ENCODE data around the gene LIME1. TPM values are rescaled to one million over a fixed set of nuclear protein-coding genes. Genes with fewer than 3 reads are reported as not detected.

Gene LIME1
- total and polyA plus RNA-seq, 2 of the 4 experiments (the other 2 are of a cell fraction): 0.36 to 7.8 TPM

DNA sequence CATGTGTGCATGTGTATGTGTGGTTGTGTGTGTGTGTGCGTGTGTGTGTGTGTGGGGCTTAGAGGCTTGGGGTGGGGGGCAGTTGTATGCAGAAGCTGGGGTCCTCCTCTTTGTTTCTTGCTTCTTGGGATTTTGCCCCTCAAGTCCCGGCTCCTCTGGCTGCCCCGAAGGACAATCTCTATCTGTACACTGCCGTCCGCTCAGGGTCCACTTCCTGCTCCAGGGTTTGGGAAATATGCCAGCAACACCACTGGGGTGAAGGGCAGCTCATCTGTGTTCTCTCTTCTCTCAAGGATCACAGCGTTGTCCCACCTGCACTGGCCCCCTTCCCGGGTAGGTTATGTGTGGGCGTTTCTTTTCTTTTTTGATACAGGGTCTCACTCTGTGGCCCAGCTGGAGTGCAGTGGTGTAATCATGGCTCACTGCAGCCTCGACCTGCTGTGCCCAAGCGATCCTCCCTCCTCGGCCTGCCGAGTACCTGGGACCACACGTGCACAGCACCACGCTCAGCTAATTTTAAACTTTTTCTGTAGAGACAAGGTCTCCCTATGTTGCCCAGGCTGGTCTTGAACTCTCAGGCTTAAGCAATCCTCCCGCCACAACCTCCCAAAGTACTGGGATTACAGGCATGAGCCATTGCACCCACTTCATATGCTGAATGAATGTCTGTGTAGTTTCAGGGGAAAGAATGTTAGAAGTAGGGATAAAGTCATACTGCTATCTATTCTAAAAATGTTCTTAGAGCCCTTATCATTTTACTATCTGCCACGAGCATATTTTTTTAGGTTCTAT, 28.8 kb downstream of the LIME1 start:
- no peak overlapping the region for H3K4ac ChIP-seq (ENCODE audit: low read depth, low read length)
- no peak overlapping the region for H4K91ac ChIP-seq (ENCODE audit: insufficient read depth, low read depth, low read length)
- no peak overlapping the region for H4K8ac ChIP-seq (ENCODE audit: low read depth in 2 of 2, low read length in 2 of 2)
- no peak overlapping the region for H2AK9ac ChIP-seq (replicated peaks; ENCODE audit: low read depth, low read length, poor library complexity)
- no peak overlapping the region for H3K18ac ChIP-seq (ENCODE audit: low read depth, low read length)
- ATAC-seq (ENCODE audit: low read depth) (no peak), DNase-seq (no peak)
- no peak overlapping the region for H2BK20ac ChIP-seq (ENCODE audit: low read depth, low read length)
- H4K20me1 ChIP-seq (ENCODE audit: insufficient read depth, low read length): no peaks in the 10 kb centered on the region
- H3K27me3 ChIP-seq (ENCODE audit: control insufficient read depth, insufficient read depth, low read length): no peaks in the 10 kb centered on the region
- intact Hi-C loops (cut with micrococcal nuclease): no loop called here
- peaks cover 2 to 11% of the 10 kb centered on the region in 2 experiments; a peak in 1 of 4 replicates for H3K79me1 ChIP-seq (ENCODE audit: low read depth in 1 of 2, low read length in 2 of 2)
- BruUV-seq (replicated peaks): no TSS peak
- no peak overlapping the region for H2BK5ac ChIP-seq (ENCODE audit: low read depth, low read length, poor library complexity, severe bottlenecking)
- H3K4me3 ChIP-seq (ENCODE audit: insufficient read depth, low read depth, low read length): no peak overlapping the region
- H3K4me2 ChIP-seq (ENCODE audit: low read depth, low read length): no peak overlapping the region
- no peaks in the 10 kb centered on the region for H3K4me1 ChIP-seq (ENCODE audit: control insufficient read depth, insufficient read depth, low read length)
- H3K27ac ChIP-seq (ENCODE audit: insufficient read depth, low read length): no peak overlapping the region
- no peak overlapping the region for H2BK15ac ChIP-seq (ENCODE audit: low read depth, low read length)
- peaks cover 24% of the 10 kb centered on the region; the same call in 1 of the 2 replicates for H3K36me3 ChIP-seq (ENCODE audit: control insufficient read depth, insufficient read depth, low read length)
- dilution Hi-C loops (cut with HindIII; ENCODE audit: low sequenced_read_pairs, unreplicated experiment): no loop called here
- H3K23ac ChIP-seq (ENCODE audit: low read depth, low read length): no peak overlapping the region
- no peak overlapping the region for H3K14ac ChIP-seq (replicated peaks; ENCODE audit: low read depth, low read length)
- no peak overlapping the region for H4K5ac ChIP-seq (ENCODE audit: low read depth, low read length)
- H3K9me1 ChIP-seq (ENCODE audit: insufficient read depth, low read length): 0 out of 2 replicates have a peak, but pooled peaks cover 3% of the 10 kb centered on the region
- H3K56ac ChIP-seq (ENCODE audit: extremely low read depth, insufficient read depth, low read length): no peak overlapping the region
- no peak overlapping the region for H2AK5ac ChIP-seq (ENCODE audit: low read depth, low read length)
- no peak overlapping the region for H3K9ac ChIP-seq (ENCODE audit: low read depth, low read length)
- POLR2A ChIA-PET (ENCODE audit: unreplicated experiment): no interaction called here
- in situ Hi-C loops (cut with MboI; ENCODE audit: low sequenced_read_pairs): no loop called here
- H3K9me3 ChIP-seq (ENCODE audit: control insufficient read depth, insufficient read depth, low read length): no peaks in the 10 kb centered on the region
- H2BK120ac ChIP-seq (ENCODE audit: low read depth, low read length): no peak overlapping the region
- CTCF ChIA-PET: no interaction called here
- H2AFZ ChIP-seq (replicated peaks; ENCODE audit: low read length, poor library complexity): no peak overlapping the region
- 77% methylated on average over 10 of the region's 16 CpGs; no CpG with 5 or more reads in 1 of the 2 experiments for WGBS, 2 experiments (ENCODE audit: extremely low coverage in 2 of 2, insufficient read length in 1 of 2)
- TF ChIP-seq POLR2A (IDR thresholded peaks at IDR 0.05; ENCODE audit: low read depth, low read length): no peak
- no peak for TF ChIP-seq CHD1 (IDR thresholded peaks at IDR 0.05; ENCODE audit: low read depth, low read length)
- TF ChIP-seq MAFK (IDR thresholded peaks at IDR 0.05; ENCODE audit: low read depth, low read length): no peak
- no peak for TF ChIP-seq SMC3 (IDR thresholded peaks at IDR 0.05; ENCODE audit: low read depth, low read length)
- no peak for TF ChIP-seq CEBPB (IDR thresholded peaks at IDR 0.05; ENCODE audit: low read depth, low read length)
- no peak for TF ChIP-seq RAD21 (IDR thresholded peaks at IDR 0.05; ENCODE audit: low read length)
- TF ChIP-seq, protein P1, sequence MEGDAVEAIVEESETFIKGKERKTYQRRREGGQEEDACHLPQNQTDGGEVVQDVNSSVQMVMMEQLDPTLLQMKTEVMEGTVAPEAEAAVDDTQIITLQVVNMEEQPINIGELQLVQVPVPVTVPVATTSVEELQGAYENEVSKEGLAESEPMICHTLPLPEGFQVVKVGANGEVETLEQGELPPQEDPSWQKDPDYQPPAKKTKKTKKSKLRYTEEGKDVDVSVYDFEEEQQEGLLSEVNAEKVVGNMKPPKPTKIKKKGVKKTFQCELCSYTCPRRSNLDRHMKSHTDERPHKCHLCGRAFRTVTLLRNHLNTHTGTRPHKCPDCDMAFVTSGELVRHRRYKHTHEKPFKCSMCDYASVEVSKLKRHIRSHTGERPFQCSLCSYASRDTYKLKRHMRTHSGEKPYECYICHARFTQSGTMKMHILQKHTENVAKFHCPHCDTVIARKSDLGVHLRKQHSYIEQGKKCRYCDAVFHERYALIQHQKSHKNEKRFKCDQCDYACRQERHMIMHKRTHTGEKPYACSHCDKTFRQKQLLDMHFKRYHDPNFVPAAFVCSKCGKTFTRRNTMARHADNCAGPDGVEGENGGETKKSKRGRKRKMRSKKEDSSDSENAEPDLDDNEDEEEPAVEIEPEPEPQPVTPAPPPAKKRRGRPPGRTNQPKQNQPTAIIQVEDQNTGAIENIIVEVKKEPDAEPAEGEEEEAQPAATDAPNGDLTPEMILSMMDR (conservative IDR thresholded peaks at IDR 0.05; ENCODE audit: low read depth, low read length): no peak
- TF ChIP-seq RCOR1 (IDR thresholded peaks at IDR 0.05; ENCODE audit: insufficient replicate concordance, low read length): no peak
- TF ChIP-seq MAZ (IDR thresholded peaks at IDR 0.05; ENCODE audit: borderline replicate concordance, low read depth, low read length): no peak
- TF ChIP-seq NFE2L2 (IDR thresholded peaks at IDR 0.05; ENCODE audit: low read depth, low read length): no peak
- no peak for TF ChIP-seq BHLHE40 (IDR thresholded peaks at IDR 0.05; ENCODE audit: low read depth, low read length)
- TF ChIP-seq MXI1 (IDR thresholded peaks at IDR 0.05; ENCODE audit: borderline replicate concordance, low read depth, low read length): no peak
- TF ChIP-seq, protein P2, sequence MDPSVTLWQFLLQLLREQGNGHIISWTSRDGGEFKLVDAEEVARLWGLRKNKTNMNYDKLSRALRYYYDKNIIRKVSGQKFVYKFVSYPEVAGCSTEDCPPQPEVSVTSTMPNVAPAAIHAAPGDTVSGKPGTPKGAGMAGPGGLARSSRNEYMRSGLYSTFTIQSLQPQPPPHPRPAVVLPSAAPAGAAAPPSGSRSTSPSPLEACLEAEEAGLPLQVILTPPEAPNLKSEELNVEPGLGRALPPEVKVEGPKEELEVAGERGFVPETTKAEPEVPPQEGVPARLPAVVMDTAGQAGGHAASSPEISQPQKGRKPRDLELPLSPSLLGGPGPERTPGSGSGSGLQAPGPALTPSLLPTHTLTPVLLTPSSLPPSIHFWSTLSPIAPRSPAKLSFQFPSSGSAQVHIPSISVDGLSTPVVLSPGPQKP (IDR thresholded peaks at IDR 0.05; ENCODE audit: borderline replicate concordance, low read depth, low read length): no peak
- no peak for TF ChIP-seq RFX5 (IDR thresholded peaks at IDR 0.05; ENCODE audit: low read depth, low read length)
- TF ChIP-seq FOS (IDR thresholded peaks at IDR 0.05; ENCODE audit: low read depth, low read length): no peak

Data from IMR-90 (cell line).